Measurements from ENCODE around the gene TRAPPC14.

The TRAPPC14 gene

DNA sequence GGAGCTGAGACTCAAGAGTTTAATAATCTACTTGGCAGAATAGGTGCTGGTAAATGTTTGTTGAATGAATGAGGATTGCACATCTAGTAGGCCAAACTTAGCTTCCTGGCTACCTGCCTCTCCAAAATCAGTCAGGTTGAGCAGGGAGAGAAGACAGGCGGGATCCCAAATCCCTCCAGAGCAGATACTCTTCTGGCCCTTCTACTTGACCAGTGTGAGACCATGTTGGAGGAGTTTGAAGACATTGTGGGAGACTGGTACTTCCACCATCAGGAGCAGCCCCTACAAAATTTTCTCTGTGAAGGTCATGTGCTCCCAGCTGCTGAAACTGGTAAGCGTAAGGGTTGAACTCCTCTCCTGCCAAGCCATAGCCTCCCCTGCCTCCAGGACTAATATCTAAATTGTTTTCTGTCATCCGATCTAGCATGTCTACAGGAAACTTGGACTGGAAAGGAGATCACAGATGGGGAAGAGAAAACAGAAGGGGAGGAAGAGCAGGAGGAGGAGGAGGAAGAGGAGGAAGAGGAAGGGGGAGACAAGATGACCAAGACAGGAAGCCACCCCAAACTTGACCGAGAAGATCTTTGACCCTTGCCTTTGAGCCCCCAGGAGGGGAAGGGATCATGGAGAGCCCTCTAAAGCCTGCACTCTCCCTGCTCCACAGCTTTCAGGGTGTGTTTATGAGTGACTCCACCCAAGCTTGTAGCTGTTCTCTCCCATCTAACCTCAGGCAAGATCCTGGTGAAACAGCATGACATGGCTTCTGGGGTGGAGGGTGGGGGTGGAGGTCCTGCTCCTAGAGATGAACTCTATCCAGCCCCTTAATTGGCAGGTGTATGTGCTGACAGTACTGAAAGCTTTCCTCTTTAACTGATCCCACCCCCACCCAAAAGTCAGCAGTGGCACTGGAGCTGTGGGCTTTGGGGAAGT is 34.0 kb downstream of the TRAPPC14 start:
- no peak for DNase-seq (ENCODE audit: low read depth in 3 of 3)

DNA sequence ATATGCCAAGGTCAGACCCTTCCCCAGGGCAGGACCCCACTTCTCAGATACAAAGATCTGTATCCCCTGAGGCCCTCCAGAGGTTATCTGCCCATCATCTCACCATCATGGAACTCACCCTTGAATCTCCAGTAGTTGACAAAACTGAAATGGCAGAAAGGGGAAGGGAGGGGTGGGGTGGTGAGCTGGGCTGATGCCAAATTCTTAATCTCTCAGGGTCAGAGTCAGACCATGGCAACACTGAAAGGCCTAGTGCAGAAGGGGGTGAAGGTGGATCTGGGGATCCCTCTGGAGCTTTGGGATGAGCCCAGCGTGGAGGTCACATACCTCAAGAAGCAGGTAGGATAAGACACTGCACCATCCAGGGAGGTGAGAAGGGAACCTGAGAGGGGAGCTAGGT is 36.0 kb downstream of the TRAPPC14 start:
- no peak for DNase-seq (ENCODE audit: low read depth in 3 of 3)

GRCh38 chr7:100122067-100122466 is 36.5 kb downstream of the TRAPPC14 start:
- no peak for DNase-seq (ENCODE audit: low read depth in 3 of 3)

DNA sequence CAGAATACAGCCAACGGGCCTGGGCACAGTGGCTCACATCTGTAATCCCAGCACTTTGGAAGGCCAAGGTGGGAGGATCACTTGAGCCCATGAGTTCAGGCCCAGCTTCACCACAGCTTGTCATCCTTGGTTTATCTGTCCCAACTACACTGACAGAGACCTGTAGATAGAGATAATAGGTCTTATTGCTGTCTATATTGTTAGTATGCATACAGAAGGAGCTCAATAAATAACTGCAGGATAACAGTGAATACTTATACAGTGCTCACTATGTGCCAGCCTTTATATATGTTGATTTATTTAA is 37.8 kb downstream of the TRAPPC14 start:
- no peak for DNase-seq (ENCODE audit: low read depth in 3 of 3)

DNA sequence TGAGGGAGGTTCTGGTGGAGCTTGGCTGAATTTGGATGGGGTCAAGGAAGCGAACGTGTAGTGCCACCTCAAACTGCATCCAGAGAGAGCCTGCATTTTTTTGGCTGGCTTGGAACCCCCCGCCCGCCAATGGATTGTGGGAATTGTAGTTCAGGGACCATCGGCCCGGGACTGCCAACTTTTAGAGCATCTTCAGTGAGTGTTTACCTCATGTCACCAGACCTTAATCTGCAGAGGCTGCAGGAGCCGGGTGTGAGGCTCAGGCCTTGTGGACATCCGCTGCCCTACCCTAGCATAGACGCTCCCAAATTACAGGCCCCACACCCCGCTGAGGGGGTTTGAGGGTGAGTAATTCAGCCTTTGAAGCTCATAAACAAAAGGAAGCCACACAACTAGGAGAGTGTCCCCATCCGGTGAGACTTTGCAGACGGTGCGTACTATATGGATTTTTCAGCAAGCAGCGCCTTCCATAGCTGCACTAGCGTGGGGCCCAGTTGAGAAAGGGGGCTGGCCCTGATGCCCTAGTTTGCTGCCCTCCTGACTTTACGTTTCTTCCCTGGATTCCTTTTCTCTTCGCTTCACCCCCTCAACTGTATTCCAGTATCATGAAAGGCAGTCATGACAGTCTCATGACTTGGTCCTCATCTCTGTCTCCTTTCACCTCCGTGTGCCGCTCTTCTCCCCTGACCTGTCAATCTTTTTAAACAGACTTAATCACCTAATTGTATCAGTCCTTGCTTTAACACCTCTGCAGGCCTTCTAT is 38.4 kb downstream of the TRAPPC14 start:
- peak in 2 of 3 experiments; percentile 45 to 62 for DNase-seq (ENCODE audit: low read depth in 3 of 3)

- peak; percentile 89 to 95 (median 92) for DNase-seq (ENCODE audit: low read depth in 3 of 3)
Observed at GRCh38 chr7:100119072-100119969, 39.2 kb downstream of the TRAPPC14 start, which contains the start of the genes CNPY4 and TAF6. Gene CNPY4 (plus strand): TSS chr7:100119634. CDS start chr7:100119745, 111 bp downstream. Gene TAF6 (minus strand): TSS chr7:100119358. CDS start chr7:100114209, 5,149 bp downstream.

DNA sequence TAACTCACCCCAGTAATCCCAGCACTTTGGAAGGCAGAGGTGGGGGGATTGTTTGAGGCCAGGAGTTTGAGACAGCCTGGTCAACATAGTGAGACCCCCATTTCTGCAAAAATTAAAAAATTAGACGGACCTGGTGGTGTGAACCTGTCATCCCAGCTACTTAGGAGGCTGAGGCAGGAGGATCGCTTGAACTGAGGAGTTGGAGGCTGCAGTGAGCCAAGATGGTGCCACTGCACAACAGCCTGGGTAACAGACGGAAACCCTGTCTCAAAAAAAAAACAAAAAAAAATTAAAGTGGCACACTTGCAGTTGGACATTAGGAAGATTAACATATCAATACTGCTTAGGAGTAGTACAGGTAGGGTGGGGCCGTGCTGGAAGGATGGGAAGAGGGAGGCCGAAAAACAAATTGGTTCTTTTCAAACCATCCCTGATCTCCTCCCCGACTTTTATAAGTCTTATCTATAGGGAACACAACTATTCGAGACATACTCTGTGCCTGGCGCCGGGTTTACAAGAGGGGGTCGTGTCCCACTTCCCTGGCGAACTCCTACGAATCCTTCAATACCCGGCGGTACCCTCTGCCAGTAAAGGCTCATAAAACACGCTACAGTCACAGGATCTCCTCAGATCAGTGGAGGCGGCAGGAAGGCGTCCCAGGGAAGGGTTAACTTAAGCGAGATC is 40.0 kb downstream of the TRAPPC14 start:
- DNase-seq (ENCODE audit: low read depth in 3 of 3): no peak

DNA sequence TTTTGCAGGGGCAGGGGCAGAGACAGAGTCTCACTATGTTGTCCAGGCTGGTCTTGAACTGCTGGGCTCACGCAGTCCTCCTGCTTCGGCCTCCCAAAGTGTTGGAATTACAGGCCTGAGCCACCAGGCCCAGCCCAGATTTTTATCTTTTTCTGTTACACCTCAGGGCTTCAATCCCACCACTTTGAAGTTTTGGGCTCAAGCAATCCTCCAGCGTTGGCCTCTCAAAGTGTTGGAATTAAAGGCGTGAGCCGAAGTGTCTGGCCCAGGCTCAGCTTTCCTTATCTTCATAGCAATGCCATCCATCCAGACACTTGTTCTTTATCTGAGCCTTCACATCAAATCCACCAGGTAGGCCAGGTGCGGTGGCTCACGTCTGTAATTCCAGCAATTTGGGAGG is 43.5 kb downstream of the TRAPPC14 start:
- no peak for DNase-seq (ENCODE audit: low read depth in 3 of 3)

DNA sequence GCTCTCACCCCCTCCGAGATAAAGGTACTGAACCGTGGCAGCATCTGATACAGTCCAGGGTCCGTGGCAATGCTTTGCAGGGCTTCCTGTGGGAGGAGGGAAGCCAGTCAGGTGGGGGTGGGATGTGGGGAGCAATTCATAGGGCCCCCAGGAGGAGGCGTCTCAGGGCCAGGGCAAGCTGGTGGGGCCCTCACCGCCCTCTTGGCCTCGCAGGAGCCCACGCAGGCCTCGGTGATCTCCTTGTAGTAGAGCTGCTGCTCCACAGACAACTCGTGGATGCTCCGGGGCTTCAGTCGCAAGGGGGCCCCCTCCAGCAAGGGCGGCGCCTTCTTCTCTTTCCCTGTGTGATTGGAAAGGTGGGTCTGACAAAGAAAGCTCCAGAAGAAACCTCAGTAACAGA is 46.6 kb downstream of the TRAPPC14 start:
- no peak for DNase-seq (ENCODE audit: low read depth in 3 of 3)

GRCh38 chr7:100111156-100111555 is 47.4 kb downstream of the TRAPPC14 start:
- DNase-seq (ENCODE audit: low read depth in 3 of 3): no peak

- no peak for DNase-seq (ENCODE audit: low read depth in 3 of 3)
Observed at GRCh38 chr7:100109521-100110163, 48.9 kb downstream of the TRAPPC14 start.

- no peak for DNase-seq (ENCODE audit: low read depth in 3 of 3)
Observed at GRCh38 chr7:100107890-100108289, 50.6 kb downstream of the TRAPPC14 start.

GRCh38 chr7:100107125-100107737 is 51.3 kb downstream of the TRAPPC14 start:
- DNase-seq (ENCODE audit: low read depth in 3 of 3): no peak

DNA sequence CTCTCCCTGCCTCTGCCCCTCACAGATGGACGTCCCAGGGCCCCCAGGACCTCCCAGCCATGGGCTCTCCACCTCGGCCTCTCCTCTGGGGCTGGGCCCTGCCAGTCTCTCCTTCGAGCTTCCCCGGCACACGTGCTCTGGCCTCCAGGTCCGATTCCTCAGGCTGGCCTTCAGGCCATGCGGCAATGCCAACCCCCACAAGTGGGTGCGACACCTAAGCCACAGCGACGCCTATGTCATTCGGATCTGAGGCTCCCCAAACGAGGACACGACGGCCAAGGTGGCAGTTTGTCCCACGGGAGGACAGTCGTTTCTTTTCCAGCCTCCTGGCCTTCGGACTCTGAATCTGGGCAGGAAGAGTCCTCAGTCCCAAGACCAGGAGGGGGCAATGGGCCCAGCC is 51.9 kb downstream of the TRAPPC14 start:
- no peak for DNase-seq (ENCODE audit: low read depth in 3 of 3)

DNA sequence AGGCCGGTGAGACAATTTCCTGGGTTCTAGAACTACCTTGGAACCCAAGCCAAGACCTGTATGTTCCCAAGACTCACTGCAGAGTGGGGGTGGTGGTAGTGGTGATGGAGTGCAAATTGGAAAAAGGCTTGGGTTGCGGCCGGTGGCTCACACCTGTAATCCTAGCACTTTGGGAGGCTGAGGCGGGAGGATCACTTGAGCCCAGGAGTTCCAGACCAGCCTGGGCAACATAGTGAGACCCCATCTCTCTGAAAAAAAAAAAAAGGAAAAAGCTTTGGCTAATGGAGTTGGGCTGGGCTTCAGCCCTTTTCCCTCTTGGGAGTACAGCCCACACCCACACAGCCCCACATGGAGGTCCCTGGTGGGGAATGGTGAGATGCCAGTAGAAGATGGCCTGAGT is 53.0 kb downstream of the TRAPPC14 start:
- DNase-seq (ENCODE audit: low read depth in 3 of 3): no peak

All from stimulated activated CD4-positive, alpha-beta T cell treated with anti-CD3 and anti-CD28 coated beads, TNF-alpha, amount 100 ng/mL, for 24 hours (primary cell).